Karpas-422 (cell line): Measurements from ENCODE around the gene EPHB1. TPM values are rescaled to one million over a fixed set of nuclear protein-coding genes. Genes with fewer than 3 reads are reported as not detected.

Source experiments
- DNase-seq: peaks from one replicate; pipeline ENCODE4 v3.0.0-alpha.2; 2015
- H2AFZ ChIP-seq: fragments of 200-600 bp; sonication (generic); 2 replicates; pipeline ENCODE4 v1.6.1; 2014; ENCODE audit warnings: antibody characterized with exemption, low read length, mixed read lengths
- H3K27ac ChIP-seq: fragments of 200-600 bp; sonication (generic); 2 replicates; pipeline ENCODE4 v1.5.1; 2014; ENCODE audit warnings: mild to moderate bottlenecking, low read length, moderate library complexity
- H3K27me3 ChIP-seq: fragments of 200-600 bp; sonication (generic); 2 replicates; pipeline ENCODE4 v1.6.1; 2014; ENCODE audit warnings: low read length, mixed read lengths
- H3K36me3 ChIP-seq: fragments of 200-600 bp; sonication (generic); 2 replicates; pipeline ENCODE4 v1.6.1; 2014; ENCODE audit warnings: low read length, mixed read lengths; ENCODE audit not compliant: insufficient read depth
- H3K4me1 ChIP-seq: fragments of 200-600 bp; sonication (generic); 2 replicates; pipeline ENCODE4 v1.6.1; 2014; ENCODE audit warnings: mild to moderate bottlenecking, low read length, mixed read lengths
- H3K4me2 ChIP-seq: fragments of 200-600 bp; sonication (generic); 2 replicates; pipeline ENCODE4 v1.6.1; 2014; ENCODE audit warnings: low read length, low read depth, mild to moderate bottlenecking; ENCODE audit not compliant: poor library complexity, severe bottlenecking
- H3K4me3 ChIP-seq: fragments of 200-600 bp; sonication (generic); 2 replicates; pipeline ENCODE4 v1.5.1; 2014; ENCODE audit warnings: mild to moderate bottlenecking, antibody characterized with exemption, low read length, mixed read lengths
- H3K79me2 ChIP-seq: fragments of 200-600 bp; sonication (generic); 2 replicates; pipeline ENCODE4 v1.6.1; 2014; ENCODE audit warnings: mild to moderate bottlenecking, low read length, mixed read lengths
- H3K9ac ChIP-seq: fragments of 200-600 bp; sonication (generic); 2 replicates; pipeline ENCODE4 v1.6.0; 2014; ENCODE audit warnings: low read length
- H3K9me2 ChIP-seq: fragments of 200-600 bp; sonication (generic), shearing (Covaris generic); replicated peaks from 2 replicates; pipeline ENCODE4 v1.6.0; 2014; ENCODE audit warnings: mild to moderate bottlenecking, low read length, moderate library complexity; ENCODE audit not compliant: insufficient read depth
- H3K9me3 ChIP-seq: fragments of 300-700, 200-600 bp; sonication (generic); 2 replicates; pipeline ENCODE4 v1.6.1; 2014; ENCODE audit warnings: low read length, mixed read lengths
- H4K20me1 ChIP-seq: fragments of 200-600 bp; sonication (generic); 2 replicates; pipeline ENCODE4 v1.6.1; 2014; ENCODE audit warnings: mild to moderate bottlenecking, antibody characterized with exemption, low read length, low read depth; ENCODE audit not compliant: insufficient read depth
- total RNA-seq: library from RNA; depleted of rRNA; stranded (reverse); fragments of >200 nt; shearing (Covaris generic); gene quantifications from 2 replicates; pipeline ENCODE4 v1.2.3, GENCODE V29; 2014; ENCODE audit warnings: low replicate concordance

Gene EPHB1
- total RNA-seq, 1 experiment from 2014 or later = 24.1 TPM

- Histone ChIP-seq H3K9ac (peak overlapping the region; percentile 52; the same call in 1 of the 2 replicates), H3K9me3 (no peaks in the 10 kb centered on the region), H2AFZ (0 out of 2 replicates have a peak overlapping the region, but pooled peaks have one; percentile 39), H3K27ac (peak overlapping the region; percentile 91), H3K4me1 (peaks cover 79% of the 10 kb centered on the region), H4K20me1 (no peaks in the 10 kb centered on the region), H3K36me3 (no peaks in the 10 kb centered on the region; the same call in 1 of the 2 replicates), H3K4me3 (no peak overlapping the region), H3K79me2 (peaks cover 3% of the 10 kb centered on the region; the same call in 1 of the 2 replicates), H3K4me2 (peak overlapping the region; percentile 59), H3K27me3 (no peaks in the 10 kb centered on the region), H3K9me2 (no peaks in the 10 kb centered on the region)
- DNase-seq = no peak
These were observed 122.6 kb downstream of the EPHB1 start for GRCh38 chr3:134917631-134918030.

DNA sequence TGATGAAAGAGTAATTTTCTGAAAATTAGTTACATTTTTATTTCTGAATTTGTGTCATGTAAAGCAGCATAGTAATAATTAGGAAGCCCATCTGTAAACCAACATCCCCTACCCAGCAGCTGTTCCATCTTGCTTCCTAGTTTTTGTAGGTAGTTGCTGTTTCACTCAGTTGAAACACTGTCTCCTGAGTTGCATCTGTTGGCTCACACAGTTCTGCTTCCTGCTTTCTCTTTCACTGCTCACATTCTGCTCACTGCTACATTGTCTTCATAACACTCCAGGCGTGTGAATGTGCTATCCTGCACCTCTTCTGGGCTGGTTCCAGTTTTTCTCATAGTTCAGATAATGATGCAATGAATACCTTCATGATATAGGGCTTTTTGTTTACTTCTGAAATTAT lies 123.4 kb downstream of the EPHB1 start:
- Histone ChIP-seq H3K79me2 (no peaks in the 10 kb centered on the region), H3K4me1 (peaks cover 79% of the 10 kb centered on the region), H4K20me1 (no peaks in the 10 kb centered on the region), H3K27me3 (no peaks in the 10 kb centered on the region), H3K27ac (peak overlapping the region; percentile 91), H3K9me3 (no peaks in the 10 kb centered on the region), H2AFZ (peak overlapping the region; percentile 39; the same call in 1 of the 2 replicates), H3K4me3 (peak overlapping the region; percentile 6; the same call in 1 of the 2 replicates), H3K4me2 (peak overlapping the region; percentile 59), H3K9ac (peak overlapping the region; percentile 52), H3K36me3 (no peaks in the 10 kb centered on the region; the same call in 1 of the 2 replicates), H3K9me2 (no peaks in the 10 kb centered on the region)
- DNase-seq = peak; percentile 80

DNA sequence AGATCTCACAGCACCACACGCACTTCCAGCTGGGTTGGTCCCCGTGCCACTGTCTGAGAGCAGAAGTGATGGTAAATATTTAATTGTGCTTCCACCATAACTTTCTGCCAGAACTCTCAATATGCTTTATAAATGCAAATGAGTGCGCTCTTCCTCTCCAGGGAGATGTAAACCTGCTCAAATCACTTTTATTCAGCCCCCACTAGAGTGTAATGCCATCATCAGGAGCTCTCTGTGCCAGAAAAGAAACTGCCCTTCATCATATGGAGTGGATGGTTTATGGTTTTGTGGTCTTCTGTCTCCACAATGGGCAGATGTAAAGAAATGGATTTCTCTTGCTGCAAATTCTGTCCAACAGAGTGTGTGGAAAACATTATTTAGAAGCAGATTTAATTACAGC lies 127.0 kb downstream of the EPHB1 start:
- no peaks in the 10 kb centered on the region for H3K27me3 ChIP-seq
- DNase-seq = peak; percentile 84
- peak overlapping the region; percentile 49 for H3K9ac ChIP-seq
- peak overlapping the region; percentile 49 for H3K4me3 ChIP-seq
- H3K9me3 ChIP-seq = no peaks in the 10 kb centered on the region
- no peak overlapping the region; the same call in 1 of the 2 replicates for H2AFZ ChIP-seq
- H3K9me2 ChIP-seq = no peaks in the 10 kb centered on the region
- H4K20me1 ChIP-seq = no peaks in the 10 kb centered on the region
- H3K27ac ChIP-seq = peak overlapping the region; percentile 78
- peak overlapping the region; percentile 70 for H3K4me2 ChIP-seq
- peaks cover 10% of the 10 kb centered on the region; the same call in 1 of the 2 replicates for H3K36me3 ChIP-seq
- H3K4me1 ChIP-seq = peaks cover 66% of the 10 kb centered on the region
- H3K79me2 ChIP-seq = no peaks in the 10 kb centered on the region

DNA sequence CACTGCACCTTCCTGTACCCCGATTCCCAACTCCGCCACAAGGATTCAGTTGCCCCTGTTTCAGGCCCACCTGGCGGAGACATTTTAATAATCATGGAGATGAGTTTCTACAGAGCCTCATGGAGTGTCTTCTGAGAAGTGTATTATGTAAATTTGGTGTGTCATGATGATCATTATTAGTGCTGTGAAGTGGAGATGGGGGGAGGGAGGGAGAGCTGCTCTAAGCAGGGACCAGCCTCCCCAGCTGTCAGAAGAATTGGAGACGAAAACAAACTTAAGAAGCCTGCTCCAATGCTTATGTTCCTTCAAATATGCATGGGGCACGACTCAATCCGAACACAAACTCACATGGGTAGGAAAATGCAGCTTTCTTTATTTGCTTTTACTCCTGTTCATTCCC lies 127.8 kb downstream of the EPHB1 start:
- H3K27ac ChIP-seq = peak overlapping the region; percentile 78
- no peaks in the 10 kb centered on the region for H3K27me3 ChIP-seq
- peak overlapping the region; percentile 70 for H3K4me2 ChIP-seq
- H3K9ac ChIP-seq = peak overlapping the region; percentile 49
- H3K4me3 ChIP-seq = peak overlapping the region; percentile 49
- peak; percentile 77 for DNase-seq
- no peaks in the 10 kb centered on the region for H3K9me3 ChIP-seq
- no peak overlapping the region for H2AFZ ChIP-seq
- H3K79me2 ChIP-seq = no peaks in the 10 kb centered on the region
- no peaks in the 10 kb centered on the region for H3K9me2 ChIP-seq
- no peaks in the 10 kb centered on the region for H4K20me1 ChIP-seq
- peaks cover 59% of the 10 kb centered on the region for H3K4me1 ChIP-seq
- peaks cover 10% of the 10 kb centered on the region; the same call in 1 of the 2 replicates for H3K36me3 ChIP-seq

- Histone ChIP-seq H3K4me2 (peak overlapping the region; percentile 70), H3K9me3 (no peaks in the 10 kb centered on the region), H3K9ac (peak overlapping the region; percentile 49; the same call in 1 of the 2 replicates), H4K20me1 (no peaks in the 10 kb centered on the region), H3K4me1 (peaks cover 54% of the 10 kb centered on the region), H2AFZ (no peak overlapping the region), H3K36me3 (peaks cover 10% of the 10 kb centered on the region; the same call in 1 of the 2 replicates), H3K9me2 (no peaks in the 10 kb centered on the region), H3K79me2 (no peaks in the 10 kb centered on the region), H3K27me3 (no peaks in the 10 kb centered on the region), H3K4me3 (peak overlapping the region; percentile 49), H3K27ac (no peak overlapping the region)
- DNase-seq = no peak
These were observed 128.2 kb downstream of the EPHB1 start for GRCh38 chr3:134923286-134923685.

GRCh38 chr3:134927599-134927998 lies 132.5 kb downstream of the EPHB1 start:
- H3K4me1 ChIP-seq = peaks cover 11% of the 10 kb centered on the region
- no peak for DNase-seq
- no peaks in the 10 kb centered on the region for H3K9me2 ChIP-seq
- no peak overlapping the region for H2AFZ ChIP-seq
- no peak overlapping the region for H3K4me2 ChIP-seq
- no peaks in the 10 kb centered on the region for H3K9me3 ChIP-seq
- no peaks in the 10 kb centered on the region for H3K27me3 ChIP-seq
- H3K36me3 ChIP-seq = peaks cover 10% of the 10 kb centered on the region; the same call in 1 of the 2 replicates
- H3K79me2 ChIP-seq = no peaks in the 10 kb centered on the region
- no peak overlapping the region for H3K4me3 ChIP-seq
- no peak overlapping the region for H3K9ac ChIP-seq
- no peaks in the 10 kb centered on the region for H4K20me1 ChIP-seq
- no peak overlapping the region for H3K27ac ChIP-seq

DNA sequence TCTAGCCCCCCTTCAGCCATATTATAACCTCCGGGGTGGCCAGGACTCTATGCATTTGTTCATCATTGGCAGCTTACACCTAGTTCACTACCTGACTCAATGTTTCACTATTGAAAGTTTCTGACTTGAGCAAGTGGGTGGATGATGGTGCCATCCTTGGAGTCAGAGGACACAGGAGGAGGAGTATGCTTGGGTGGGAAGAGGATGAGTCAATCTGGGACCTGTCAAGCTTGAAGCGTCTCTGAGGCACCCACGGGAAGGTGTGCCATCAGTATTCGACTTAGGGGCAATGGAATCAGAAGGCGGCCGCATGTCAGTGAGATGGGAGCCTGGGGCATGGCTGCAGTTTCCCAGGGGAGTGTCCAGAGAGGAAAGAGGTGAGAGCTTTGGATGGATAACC lies 133.3 kb downstream of the EPHB1 start:
- DNase-seq = no peak
- Histone ChIP-seq H3K27ac (no peak overlapping the region), H3K9me2 (no peaks in the 10 kb centered on the region), H3K36me3 (peaks cover 10% of the 10 kb centered on the region; the same call in 1 of the 2 replicates), H4K20me1 (no peaks in the 10 kb centered on the region), H3K79me2 (no peaks in the 10 kb centered on the region), H3K4me3 (no peak overlapping the region), H3K9me3 (no peaks in the 10 kb centered on the region), H3K27me3 (no peaks in the 10 kb centered on the region), H3K9ac (no peak overlapping the region), H3K4me1 (peaks cover 3% of the 10 kb centered on the region), H3K4me2 (no peak overlapping the region), H2AFZ (no peak overlapping the region)

GRCh38 chr3:134928819-134929218 lies 133.8 kb downstream of the EPHB1 start:
- no peaks in the 10 kb centered on the region for H4K20me1 ChIP-seq
- no peak overlapping the region for H2AFZ ChIP-seq
- H3K9me3 ChIP-seq = no peaks in the 10 kb centered on the region
- H3K4me1 ChIP-seq = no peaks in the 10 kb centered on the region; the same call in 1 of the 2 replicates
- no peaks in the 10 kb centered on the region for H3K27me3 ChIP-seq
- H3K36me3 ChIP-seq = peaks cover 10% of the 10 kb centered on the region; the same call in 1 of the 2 replicates
- H3K4me2 ChIP-seq = no peak overlapping the region
- DNase-seq = no peak
- H3K79me2 ChIP-seq = no peaks in the 10 kb centered on the region
- no peak overlapping the region for H3K9ac ChIP-seq
- H3K4me3 ChIP-seq = no peak overlapping the region
- H3K9me2 ChIP-seq = no peaks in the 10 kb centered on the region
- no peak overlapping the region for H3K27ac ChIP-seq
